Keratinocyte (primary cell): Measurements from ENCODE around the gene GLB1L2. TPM values are rescaled to one million over a fixed set of nuclear protein-coding genes. Genes with fewer than 3 reads are reported as not detected.

Experiments
- DNase-seq: peaks from one replicate; pipeline ENCODE4 v3.0.0-alpha.2; 2011; ENCODE audit warnings: low read depth, missing footprints, low spot score
- FAIRE-seq: peaks from 2 replicates; lab custom pipeline; 2011; peaks lifted over from hg19 to GRCh38; lab: Jason Lieb, UNC
- H2AFZ ChIP-seq: 2 replicates; pipeline ENCODE4 v1.6.0; 2012; ENCODE audit warnings: low read length, control low read depth, inconsistent platforms; ENCODE audit not compliant: control insufficient read depth
- H3K27ac ChIP-seq: 2 replicates; pipeline ENCODE4 v1.5.1; 2011; ENCODE audit warnings: low read length; ENCODE audit not compliant: control insufficient read depth, insufficient read depth
- H3K27me3 ChIP-seq: 3 replicates; pipeline ENCODE4 v1.6.0; 2011; ENCODE audit warnings: low read length; ENCODE audit not compliant: control insufficient read depth, insufficient read depth; ENCODE audit errors: extremely low read depth
- H3K36me3 ChIP-seq, 2 experiments: 2 replicates in 1 of 2; 3 replicates in 1 of 2; pipeline ENCODE4 v1.5.1; 2011; ENCODE audit warnings: low read length in 2 of 2, mild to moderate bottlenecking in 1 of 2; ENCODE audit not compliant: control insufficient read depth in 2 of 2, insufficient read depth in 2 of 2; ENCODE audit errors: extremely low read depth in 1 of 2
- H3K4me1 ChIP-seq: 3 replicates; pipeline ENCODE4 v1.5.1; 2011; ENCODE audit warnings: low read length; ENCODE audit not compliant: control insufficient read depth, insufficient read depth; ENCODE audit errors: extremely low read depth
- H3K4me2 ChIP-seq: 3 replicates; pipeline ENCODE4 v1.6.0; 2011; ENCODE audit warnings: low read depth, low read length; ENCODE audit not compliant: control insufficient read depth, insufficient read depth; ENCODE audit errors: extremely low read depth
- H3K4me3 ChIP-seq, 3 experiments: fragments of 200-600 bp in 1 of 3; sonication (generic) in 1 of 3; 2 replicates in 2 of 3; 3 replicates in 1 of 3; pipeline ENCODE4 v1.5.1; 2011 to 2016; ENCODE audit warnings: low read length in 3 of 3, mild to moderate bottlenecking in 3 of 3, control low read depth in 2 of 3, inconsistent platforms in 1 of 3, low read depth in 1 of 3, mixed read lengths in 1 of 3, mixed run types in 1 of 3, moderate library complexity in 1 of 3; ENCODE audit not compliant: control insufficient read depth in 2 of 3, insufficient read depth in 2 of 3; ENCODE audit errors: extremely low read depth in 1 of 3
- H3K79me2 ChIP-seq: 2 replicates; pipeline ENCODE4 v1.6.0; 2012; ENCODE audit warnings: low read length; ENCODE audit not compliant: control insufficient read depth, insufficient read depth
- H3K9ac ChIP-seq: 3 replicates; pipeline ENCODE4 v1.6.0; 2011; ENCODE audit warnings: low read length; ENCODE audit not compliant: control insufficient read depth, insufficient read depth; ENCODE audit errors: extremely low read depth
- H3K9me1 ChIP-seq: 3 replicates; pipeline ENCODE4 v1.6.0; 2011; ENCODE audit warnings: low read length; ENCODE audit not compliant: control insufficient read depth, insufficient read depth; ENCODE audit errors: extremely low read depth
- H3K9me3 ChIP-seq: 2 replicates; pipeline ENCODE4 v1.5.1; 2012; ENCODE audit warnings: low read depth, low read length; ENCODE audit not compliant: control insufficient read depth
- H4K20me1 ChIP-seq: 3 replicates; pipeline ENCODE4 v1.6.0; 2011; ENCODE audit warnings: low read length; ENCODE audit not compliant: control insufficient read depth, insufficient read depth; ENCODE audit errors: extremely low read depth
- EZH2 ChIP-seq: IDR thresholded peaks from one replicate; pipeline ENCODE4 v1.6.1; 2012; ENCODE audit warnings: inconsistent platforms, mild to moderate bottlenecking, low read length, moderate library complexity
- dilution Hi-C: fragments of 300-500 bp; cut with MboI; formaldehyde crosslinking; loops from one replicate; pipeline ENCODE4 v1.7.0; 2020; ENCODE audit warnings: low sequenced_read_pairs; ENCODE audit not compliant: extremely low pct_ligation_motif_present
- polyA plus RNA-seq, 5 experiments: library from polyadenylated mRNA; depleted of rRNA in 3 of 5; stranded (reverse) in 3 of 5; stranded (forward) in 1 of 5; unstranded in 1 of 5; fragments of >200 nt; gene quantifications; 1 replicate in 1 of 5; 2 replicates in 3 of 5; 3 replicates in 1 of 5; pipeline versions ENCODE4 v1.2.1 to v1.2.3, GENCODE V29; 2011 to 2012; ENCODE audit warnings: missing spikeins in 2 of 5, low read depth in 1 of 5, low replicate concordance in 1 of 5
- TF ChIP-seq, protein P1 (sequence below), 3 experiments: IDR thresholded peaks in 1 of 3; conservative IDR thresholded peaks in 1 of 3; optimal IDR thresholded peaks in 1 of 3; 2 replicates in 2 of 3; 3 replicates in 1 of 3; pipeline versions ENCODE3 to v1.5.1; 2011; ENCODE audit warnings: low read length in 3 of 3, mild to moderate bottlenecking in 3 of 3, moderate library complexity in 2 of 3, control low read depth in 1 of 3, inconsistent platforms in 1 of 3; ENCODE audit not compliant: insufficient read depth in 2 of 3; ENCODE audit errors: extremely low read depth in 1 of 3

Gene GLB1L2
- polyA plus RNA-seq, 1 donor (not counting 4 experiments of a cell fraction or from before 2014, with no cell fraction given): 4.3 TPM

DNA sequence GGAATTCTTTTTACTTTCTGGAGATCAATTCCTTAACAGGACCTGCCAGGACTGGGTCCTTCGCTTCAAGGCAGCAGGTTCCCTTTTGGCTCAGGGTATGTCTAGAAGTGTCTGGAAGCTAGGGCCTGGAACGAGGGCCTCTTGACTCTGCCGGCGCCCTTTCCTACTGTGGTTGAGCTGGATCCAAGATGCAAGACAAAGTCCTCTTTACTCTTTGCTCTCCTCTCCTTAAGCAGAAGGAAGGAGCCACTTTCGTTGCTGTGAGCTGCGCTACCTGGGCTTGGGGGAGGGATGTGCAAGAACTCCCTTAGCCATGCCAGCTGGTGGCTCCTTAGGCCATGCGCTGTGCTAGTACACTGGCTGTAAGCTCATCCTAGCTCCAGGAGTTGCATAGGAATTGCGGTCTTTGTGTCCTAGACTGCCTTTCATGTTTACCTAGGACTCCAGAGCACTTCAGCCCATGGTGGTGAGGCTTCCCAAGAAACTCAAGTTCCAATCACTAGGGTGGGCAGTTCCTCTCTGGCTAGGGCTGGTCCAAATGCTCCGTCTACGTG, 18.1 kb downstream of the GLB1L2 start:
- dilution Hi-C loops: no loop called here
- FAIRE-seq: no peak
- H3K9me1 ChIP-seq: no peaks in the 10 kb centered on the region

DNA sequence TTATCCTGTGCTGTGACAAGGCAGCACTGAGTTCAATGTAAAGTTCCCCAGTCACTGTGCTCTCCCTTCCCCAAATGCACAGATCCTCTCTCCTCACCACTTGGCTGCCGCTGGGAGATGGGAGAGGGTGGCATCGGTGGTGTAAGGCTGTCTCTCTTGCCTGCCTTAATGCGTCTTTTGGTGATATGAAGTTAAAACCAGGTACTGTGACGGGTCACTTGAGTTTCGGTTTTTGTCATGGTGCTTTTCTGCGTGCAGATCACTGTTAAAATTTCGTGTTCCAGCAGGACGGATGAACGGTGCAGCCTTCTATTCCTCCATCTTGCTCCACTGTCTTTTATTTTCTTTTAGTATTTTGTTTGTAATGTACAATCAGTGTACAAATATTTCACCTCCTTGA, 18.6 kb downstream of the GLB1L2 start:
- H3K9me3 ChIP-seq: no peaks in the 10 kb centered on the region
- no peak overlapping the region for H3K4me3 ChIP-seq
- H3K9me1 ChIP-seq: no peaks in the 10 kb centered on the region
- no peaks in the 10 kb centered on the region for H3K79me2 ChIP-seq
- TF ChIP-seq, protein P1, sequence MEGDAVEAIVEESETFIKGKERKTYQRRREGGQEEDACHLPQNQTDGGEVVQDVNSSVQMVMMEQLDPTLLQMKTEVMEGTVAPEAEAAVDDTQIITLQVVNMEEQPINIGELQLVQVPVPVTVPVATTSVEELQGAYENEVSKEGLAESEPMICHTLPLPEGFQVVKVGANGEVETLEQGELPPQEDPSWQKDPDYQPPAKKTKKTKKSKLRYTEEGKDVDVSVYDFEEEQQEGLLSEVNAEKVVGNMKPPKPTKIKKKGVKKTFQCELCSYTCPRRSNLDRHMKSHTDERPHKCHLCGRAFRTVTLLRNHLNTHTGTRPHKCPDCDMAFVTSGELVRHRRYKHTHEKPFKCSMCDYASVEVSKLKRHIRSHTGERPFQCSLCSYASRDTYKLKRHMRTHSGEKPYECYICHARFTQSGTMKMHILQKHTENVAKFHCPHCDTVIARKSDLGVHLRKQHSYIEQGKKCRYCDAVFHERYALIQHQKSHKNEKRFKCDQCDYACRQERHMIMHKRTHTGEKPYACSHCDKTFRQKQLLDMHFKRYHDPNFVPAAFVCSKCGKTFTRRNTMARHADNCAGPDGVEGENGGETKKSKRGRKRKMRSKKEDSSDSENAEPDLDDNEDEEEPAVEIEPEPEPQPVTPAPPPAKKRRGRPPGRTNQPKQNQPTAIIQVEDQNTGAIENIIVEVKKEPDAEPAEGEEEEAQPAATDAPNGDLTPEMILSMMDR (optimal IDR thresholded peaks at IDR 0.05 in 1 of 3, IDR thresholded peaks at IDR 0.05 in 1 of 3, conservative IDR thresholded peaks at IDR 0.05 in 1 of 3; ENCODE audit: extremely low read depth in 1 of 3, insufficient read depth in 2 of 3, low read length in 3 of 3): no peak
- no peak for TF ChIP-seq EZH2
- no peak overlapping the region for H2AFZ ChIP-seq
- no peak overlapping the region for H3K4me2 ChIP-seq
- no peaks in the 10 kb centered on the region for H3K4me1 ChIP-seq
- H3K27ac ChIP-seq: no peak overlapping the region
- no peak overlapping the region for H3K9ac ChIP-seq
- dilution Hi-C loops: no loop called here
- no peaks in the 10 kb centered on the region for H3K27me3 ChIP-seq
- DNase-seq: no peak
- no peaks in the 10 kb centered on the region for H3K36me3 ChIP-seq
- FAIRE-seq: no peak
- no peaks in the 10 kb centered on the region for H4K20me1 ChIP-seq

More for the DNA sequence above, 18.1 kb downstream of the GLB1L2 start:
- Histone ChIP-seq H3K4me1 (no peaks in the 10 kb centered on the region), H3K9ac (no peak overlapping the region), H3K36me3 (no peaks in the 10 kb centered on the region), H4K20me1 (no peaks in the 10 kb centered on the region), H3K9me3 (no peaks in the 10 kb centered on the region), H3K27me3 (no peaks in the 10 kb centered on the region), H2AFZ (no peak overlapping the region), H3K79me2 (no peaks in the 10 kb centered on the region), H3K4me2 (no peak overlapping the region), H3K4me3 (no peak overlapping the region), H3K27ac (no peak overlapping the region)
- no peak for DNase-seq
- no peak for TF ChIP-seq EZH2
- TF ChIP-seq, protein P1 (optimal IDR thresholded peaks at IDR 0.05 in 1 of 3, IDR thresholded peaks at IDR 0.05 in 1 of 3, conservative IDR thresholded peaks at IDR 0.05 in 1 of 3; ENCODE audit: extremely low read depth in 1 of 3, insufficient read depth in 2 of 3, low read length in 3 of 3): no peak
